ENCODE data around the gene VCAM1.
"Not testable (repeated sequence)": the region's sequence is repeated elsewhere in the genome, so short reads cannot be mapped to it uniquely, and the experiment has no call there.

VCAM1 gene

DNA sequence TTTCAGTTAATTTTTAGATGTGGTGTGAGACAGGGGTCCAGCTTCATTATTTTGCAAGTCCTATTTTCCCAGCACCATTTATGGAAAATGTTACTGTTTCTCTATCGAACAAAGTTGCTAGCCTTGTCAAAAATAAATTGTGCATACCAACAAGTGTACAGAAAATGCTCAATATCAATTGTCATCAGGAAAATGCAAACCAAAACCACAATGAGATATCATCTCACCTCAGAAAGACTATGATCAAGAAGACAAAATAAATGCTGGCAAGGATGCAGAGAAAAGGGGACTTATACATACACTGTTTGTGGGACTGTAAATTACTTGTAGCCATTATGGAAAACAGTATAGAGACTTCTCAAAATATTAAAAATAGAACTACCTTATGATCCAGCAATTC, 54.8 kb downstream of the VCAM1 start:
- H3K4me3 ChIP-seq (ENCODE audit: low read depth, low read length) = no peak overlapping the region

DNA sequence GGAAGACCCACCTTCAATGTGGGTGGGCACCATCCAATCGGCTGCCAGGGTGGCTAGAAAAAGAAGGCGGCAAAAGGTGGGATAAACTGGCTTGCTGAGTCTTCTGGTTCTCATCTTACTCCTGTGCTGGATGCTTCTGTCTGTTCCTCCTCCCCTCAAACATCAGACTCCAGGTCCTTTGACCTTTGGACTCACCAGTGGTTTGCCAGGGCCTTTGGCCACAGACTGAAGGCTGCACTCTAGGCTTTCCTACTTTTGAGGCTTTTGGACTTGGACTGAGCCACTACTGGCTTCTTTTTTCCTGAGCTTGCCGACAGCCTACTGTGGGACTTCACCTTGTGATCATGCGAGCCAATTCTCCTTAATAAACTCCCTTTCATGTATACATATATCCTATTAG, 55.9 kb downstream of the VCAM1 start:
- H3K4me3 ChIP-seq (ENCODE audit: low read depth, low read length) = no peak overlapping the region

DNA sequence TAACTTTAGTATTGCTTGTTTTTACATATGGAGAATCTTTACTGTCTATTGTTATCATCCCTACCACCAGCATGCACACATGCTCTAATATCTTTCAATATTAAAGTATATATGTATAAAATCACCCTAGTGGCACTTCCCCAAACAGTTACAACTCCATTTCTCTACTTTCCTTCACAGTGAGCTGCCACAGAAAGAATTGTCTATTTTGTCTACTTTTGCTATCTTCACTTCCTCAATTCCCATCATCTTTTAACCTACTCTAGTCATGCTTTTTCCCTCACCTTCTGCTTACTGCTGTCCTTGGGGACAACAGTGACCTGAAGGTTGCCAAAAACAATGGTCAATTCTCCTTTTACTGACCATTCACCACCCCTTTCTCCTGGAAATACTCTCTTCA, 59.2 kb downstream of the VCAM1 start:
- H3K4me3 ChIP-seq (ENCODE audit: low read depth, low read length) = no peak overlapping the region

DNA sequence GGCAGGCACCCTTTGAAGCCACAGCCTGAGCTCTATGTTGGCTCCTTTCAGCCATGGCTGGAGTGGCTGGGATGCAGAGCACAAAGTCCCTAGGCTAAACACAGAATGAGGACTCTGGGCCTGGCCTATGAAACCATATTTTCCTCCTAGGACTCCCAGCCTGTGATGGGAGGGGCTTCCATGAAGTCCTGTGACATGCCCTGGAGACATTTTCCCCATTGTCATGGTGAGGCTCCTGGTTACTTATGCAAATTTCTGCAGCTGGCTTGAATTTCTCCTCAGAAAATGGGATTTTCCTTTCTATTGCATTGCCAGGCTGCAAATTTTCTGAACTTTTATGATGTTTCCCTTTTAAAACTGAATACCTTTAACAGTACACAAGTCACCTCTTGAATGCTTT, 61.3 kb downstream of the VCAM1 start:
- H3K4me3 ChIP-seq (ENCODE audit: low read depth, low read length) = no peak overlapping the region

GRCh38 chr1:100781728-100782127, 62.2 kb downstream of the VCAM1 start:
- not testable (repeated sequence) for H3K4me3 ChIP-seq (ENCODE audit: low read depth, low read length)

- no peak overlapping the region for H3K4me3 ChIP-seq (ENCODE audit: low read depth, low read length)
These were observed 63.0 kb downstream of the VCAM1 start for GRCh38 chr1:100782473-100783039.

- H3K4me3 ChIP-seq (ENCODE audit: low read depth, low read length) = no peak overlapping the region
These were observed 66.0 kb downstream of the VCAM1 start for GRCh38 chr1:100785470-100786052.

DNA sequence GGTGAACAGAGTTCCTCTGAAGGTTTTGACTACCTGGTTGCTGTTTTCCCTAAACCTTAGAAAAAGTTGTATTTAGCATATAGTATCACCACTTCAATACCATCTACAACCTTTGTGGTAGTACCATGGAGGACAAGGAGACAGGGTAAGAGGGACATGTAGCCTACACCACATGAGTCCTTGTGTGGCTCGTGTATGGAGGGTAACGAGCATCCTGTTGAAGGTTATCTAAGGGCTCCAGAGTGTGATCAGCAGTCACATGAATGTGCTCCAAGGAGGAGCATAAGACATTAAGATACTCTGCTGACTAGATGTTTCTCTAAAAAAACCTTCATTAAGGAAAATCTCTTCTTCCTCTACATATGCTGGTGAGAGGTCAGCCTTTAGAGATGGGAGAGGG, 67.3 kb downstream of the VCAM1 start:
- H3K4me3 ChIP-seq (ENCODE audit: low read depth, low read length) = no peak overlapping the region

Measured in iPS-11a (cell line).